Endothelial cell (in vitro differentiated cells): Measurements from ENCODE around the gene TRAPPC10. TPM values are rescaled to one million over a fixed set of nuclear protein-coding genes. Genes with fewer than 3 reads are reported as not detected.

Experiments used
- DNase-seq: peaks from one replicate; pipeline ENCODE4 v3.0.0; 2021; ENCODE audit warnings: low spot score
- H3K27ac Mint-ChIP-seq: one replicate; pipeline ENCODE4 v1.8.0; 2021; ENCODE audit warnings: mixed read lengths, inconsistent platforms; ENCODE audit not compliant: unreplicated experiment
- H3K27me3 Mint-ChIP-seq: one replicate; pipeline ENCODE4 v1.8.0; 2021; ENCODE audit warnings: mild to moderate bottlenecking, moderate library complexity, mixed read lengths, inconsistent platforms; ENCODE audit not compliant: unreplicated experiment
- H3K36me3 Mint-ChIP-seq: one replicate; pipeline ENCODE4 v1.8.0; 2021; ENCODE audit warnings: mild to moderate bottlenecking, low read depth, mixed read lengths, inconsistent platforms; ENCODE audit not compliant: unreplicated experiment
- H3K4me1 Mint-ChIP-seq: one replicate; pipeline ENCODE4 v1.8.0; 2021; ENCODE audit warnings: mild to moderate bottlenecking, mixed read lengths, inconsistent platforms; ENCODE audit not compliant: unreplicated experiment
- H3K4me3 Mint-ChIP-seq: one replicate; pipeline ENCODE4 v1.8.0; 2021; ENCODE audit warnings: mild to moderate bottlenecking, mixed read lengths, inconsistent platforms; ENCODE audit not compliant: unreplicated experiment
- H3K9me3 Mint-ChIP-seq: one replicate; pipeline ENCODE4 v1.8.0; 2021; ENCODE audit warnings: mixed read lengths, inconsistent platforms; ENCODE audit not compliant: unreplicated experiment
- CTCF ChIP-seq: fragments of 200-600 bp; sonication (generic); IDR thresholded peaks from one replicate; pipeline ENCODE4 v1.5.0; 2021; ENCODE audit warnings: antibody characterized with exemption; ENCODE audit not compliant: unreplicated experiment
- total RNA-seq: library from RNA; stranded (reverse); fragmentation: NEBNext Ultra II Directional; extraction: Animal tissue kit (Norgen Biotek cat#: 25700); gene quantifications from one replicate; pipeline ENCODE4 v1.2.1, GENCODE V29; 2021; ENCODE audit not compliant: unreplicated experiment

TRAPPC10 gene
- total RNA-seq, 1 donor from 2014 or later, result 28.4 TPM

GRCh38 chr21:44054710-44055109 lies 42.6 kb downstream of the TRAPPC10 start:
- H3K4me3 Mint-ChIP-seq, result peak overlapping the region; percentile 17
- H3K27ac Mint-ChIP-seq, result no peak overlapping the region
- H3K36me3 Mint-ChIP-seq, result peaks cover 30% of the 10 kb centered on the region
- H3K27me3 Mint-ChIP-seq, result peaks cover 6% of the 10 kb centered on the region
- TF ChIP-seq CTCF, result no peak
- no peak for DNase-seq
- H3K4me1 Mint-ChIP-seq, result peaks cover 5% of the 10 kb centered on the region
- no peaks in the 10 kb centered on the region for H3K9me3 Mint-ChIP-seq

GRCh38 chr21:44057055-44057454 lies 44.9 kb downstream of the TRAPPC10 start:
- H3K9me3 Mint-ChIP-seq, result no peaks in the 10 kb centered on the region
- no peak overlapping the region for H3K27ac Mint-ChIP-seq
- TF ChIP-seq CTCF, result no peak
- peaks cover 6% of the 10 kb centered on the region for H3K27me3 Mint-ChIP-seq
- peaks cover 4% of the 10 kb centered on the region for H3K4me1 Mint-ChIP-seq
- peaks cover 32% of the 10 kb centered on the region for H3K36me3 Mint-ChIP-seq
- no peak for DNase-seq
- H3K4me3 Mint-ChIP-seq, result no peak overlapping the region

- H3K4me1 Mint-ChIP-seq, result peaks cover 4% of the 10 kb centered on the region
- no peak overlapping the region for H3K4me3 Mint-ChIP-seq
- no peak overlapping the region for H3K27ac Mint-ChIP-seq
- peaks cover 33% of the 10 kb centered on the region for H3K36me3 Mint-ChIP-seq
- H3K27me3 Mint-ChIP-seq, result peaks cover 6% of the 10 kb centered on the region
- no peaks in the 10 kb centered on the region for H3K9me3 Mint-ChIP-seq
- no peak for TF ChIP-seq CTCF
- no peak for DNase-seq
Measured at GRCh38 chr21:44057960-44058651, 46.0 kb downstream of the TRAPPC10 start.

GRCh38 chr21:44058652-44058964 lies 46.5 kb downstream of the TRAPPC10 start:
- Mint-ChIP-seq H3K27me3 (peaks cover 6% of the 10 kb centered on the region), H3K27ac (no peak overlapping the region), H3K4me3 (no peak overlapping the region), H3K4me1 (peaks cover 4% of the 10 kb centered on the region), H3K9me3 (no peaks in the 10 kb centered on the region), H3K36me3 (peaks cover 34% of the 10 kb centered on the region)
- no peak for TF ChIP-seq CTCF
- DNase-seq, result no peak

GRCh38 chr21:44058981-44059380 lies 46.9 kb downstream of the TRAPPC10 start:
- Mint-ChIP-seq H3K36me3 (peaks cover 38% of the 10 kb centered on the region), H3K4me1 (peaks cover 4% of the 10 kb centered on the region), H3K27me3 (peaks cover 6% of the 10 kb centered on the region), H3K27ac (no peak overlapping the region), H3K9me3 (no peaks in the 10 kb centered on the region), H3K4me3 (no peak overlapping the region)
- no peak for DNase-seq
- no peak for TF ChIP-seq CTCF
